Liver (tissue), 9 donors: ENCODE measurements around the gene KATNAL1. TPM values are rescaled to one million over a fixed set of nuclear protein-coding genes. Genes with fewer than 3 reads are reported as not detected.

ENCODE experiments used
- DNase-seq: peaks from one replicate; pipeline ENCODE4 v3.0.0-alpha.2; 2017; ENCODE audit warnings: low spot score
- H3K27ac ChIP-seq, 2 donors: one replicate each; pipeline ENCODE4 v1.7.0; 2013; ENCODE audit warnings: inconsistent platforms in 2 of 2, low read length in 2 of 2, control low read depth in 1 of 2, low read depth in 1 of 2, mild to moderate bottlenecking in 1 of 2
- H3K27me3 ChIP-seq, 4 donors: one replicate each; pipeline versions ENCODE4 v1.6.1 to v1.7.0; 2013; ENCODE audit warnings: low read length in 3 of 4, inconsistent platforms in 1 of 4, mild to moderate bottlenecking in 1 of 4, moderate library complexity in 1 of 4; ENCODE audit not compliant: control insufficient read depth in 4 of 4, insufficient read depth in 4 of 4
- H3K36me3 ChIP-seq, 4 donors: one replicate each; pipeline versions ENCODE4 v1.6.1 to v1.7.0; 2013; ENCODE audit warnings: low read length in 3 of 4, mild to moderate bottlenecking in 3 of 4, low read depth in 1 of 4, moderate library complexity in 1 of 4; ENCODE audit not compliant: control insufficient read depth in 4 of 4, insufficient read depth in 3 of 4
- H3K4me1 ChIP-seq, 4 donors: one replicate each; pipeline versions ENCODE4 v1.6.1 to v1.7.0; 2013; ENCODE audit warnings: low read length in 3 of 4, mild to moderate bottlenecking in 3 of 4, moderate library complexity in 1 of 4; ENCODE audit not compliant: control insufficient read depth in 4 of 4, insufficient read depth in 4 of 4
- H3K4me3 ChIP-seq, 3 donors: one replicate each; pipeline versions ENCODE4 v1.6.1 to v1.7.0; 2013; ENCODE audit warnings: low read length in 3 of 3, control low read depth in 1 of 3, low read depth in 1 of 3, mild to moderate bottlenecking in 1 of 3
- H3K9ac ChIP-seq, 2 donors: one replicate each; pipeline ENCODE4 v1.7.0; 2013; ENCODE audit warnings: low read length in 2 of 2, mild to moderate bottlenecking in 2 of 2, moderate library complexity in 2 of 2, control low read depth in 1 of 2, low read depth in 1 of 2
- H3K9me3 ChIP-seq, 4 donors: one replicate each; pipeline versions ENCODE4 v1.6.1 to v1.7.0; 2013; ENCODE audit warnings: low read length in 3 of 4; ENCODE audit not compliant: control insufficient read depth in 4 of 4
- ATF3 ChIP-seq: IDR thresholded peaks from 2 replicates; pipeline ENCODE4 v1.6.1; 2016; ENCODE audit warnings: antibody characterized with exemption
- FOXA2 ChIP-seq: IDR thresholded peaks from 2 replicates; pipeline ENCODE4 v1.6.1; 2016; ENCODE audit warnings: antibody characterized with exemption
- GABPA ChIP-seq, 2 donors: IDR thresholded peaks in 1 of 2; conservative IDR thresholded peaks in 1 of 2; 2 replicates each; pipeline ENCODE4 v1.6.1; 2016; ENCODE audit warnings: antibody characterized with exemption in 2 of 2, mild to moderate bottlenecking in 1 of 2, moderate library complexity in 1 of 2
- HNF4A ChIP-seq, 2 donors: conservative IDR thresholded peaks; 2 replicates each; pipeline ENCODE4 v1.6.1; 2016; ENCODE audit warnings: antibody characterized with exemption in 2 of 2, mild to moderate bottlenecking in 2 of 2
- JUND ChIP-seq, 2 donors: IDR thresholded peaks; 2 replicates each; pipeline ENCODE4 v1.6.1; 2016; ENCODE audit warnings: antibody characterized with exemption in 2 of 2
- MAX ChIP-seq: IDR thresholded peaks from 2 replicates; pipeline ENCODE4 v1.6.1; 2016; ENCODE audit warnings: antibody characterized with exemption
- NR2F2 ChIP-seq: IDR thresholded peaks from 2 replicates; pipeline ENCODE4 v1.6.1; 2016; ENCODE audit warnings: antibody characterized with exemption
- RAD21 ChIP-seq, 2 donors: IDR thresholded peaks; 2 replicates each; pipeline ENCODE4 v1.6.1; 2016; ENCODE audit warnings: antibody characterized with exemption in 2 of 2, mild to moderate bottlenecking in 2 of 2
- REST ChIP-seq: IDR thresholded peaks from 2 replicates; pipeline ENCODE4 v1.6.1; 2016; ENCODE audit warnings: antibody characterized with exemption, mild to moderate bottlenecking
- RXRA ChIP-seq, 2 donors: IDR thresholded peaks; 2 replicates each; pipeline ENCODE4 v1.6.1; 2017 to 2018; ENCODE audit warnings: antibody characterized with exemption in 2 of 2, mild to moderate bottlenecking in 1 of 2
- TAF1 ChIP-seq: conservative IDR thresholded peaks from 2 replicates; pipeline ENCODE4 v1.6.1; 2016; ENCODE audit warnings: antibody characterized with exemption, mild to moderate bottlenecking
- ZBTB33 ChIP-seq: IDR thresholded peaks from 2 replicates; pipeline ENCODE4 v1.6.1; 2016; ENCODE audit warnings: antibody characterized with exemption
- WGBS: extraction: QIAGEN DNeasy Blood & Tissue Kit; methylation state at CpG from one replicate; pipeline ENCODE4 v1.1.7; 2013; 5-methylcytosine and 5-hydroxymethylcytosine counted together
- polyA plus RNA-seq, 2 donors: library from polyadenylated mRNA; stranded (reverse) in 1 of 2; unstranded in 1 of 2; fragments of 200-250 nt in 1 of 2; fragments of >200 nt in 1 of 2; fragmentation: Nextera tagmentation in 1 of 2; extraction: Ambion mirVana in 1 of 2; gene quantifications; one replicate each; pipeline versions ENCODE4 v1.2.1 to v1.2.3, GENCODE V29; 2013 to 2015
- total RNA-seq, 2 donors: library from RNA; depleted of rRNA; stranded (reverse); fragments of >200 nt; gene quantifications; one replicate each; pipeline ENCODE4 v1.2.3, GENCODE V29; 2014
- donor health status: healthy.
- donor health status: healthy.
- donor health status: healthy.
- donor health status: healthy.
- donor health status: healthy.

Gene KATNAL1
- total and polyA plus RNA-seq, 4 donors = 2.7 to 12.8 (median 6.0) TPM

GRCh38 chr13:30307971-30308290 is 580 bp upstream of the KATNAL1 start:
- H3K27ac ChIP-seq = peak overlapping the region in 1 of 2 donors; percentile 84
- no peaks in the 10 kb centered on the region for H3K9me3 ChIP-seq
- peaks cover 0 to 16% (median 11%) of the 10 kb centered on the region in 4 donors for H3K4me1 ChIP-seq
- H3K36me3 ChIP-seq = no peaks in the 10 kb centered on the region
- TF ChIP-seq TAF1 = no peak
- TF ChIP-seq GABPA (IDR thresholded peaks at IDR 0.05 in 1 of 2, conservative IDR thresholded peaks at IDR 0.05 in 1 of 2) = no peak
- TF ChIP-seq RAD21 (IDR thresholded peaks at IDR 0.05) = no peak
- no peak for TF ChIP-seq FOXA2
- no peak for TF ChIP-seq RXRA (IDR thresholded peaks at IDR 0.05)
- TF ChIP-seq JUND (IDR thresholded peaks at IDR 0.05) = no peak
- TF ChIP-seq REST = no peak
- TF ChIP-seq ZBTB33 = no peak
- no peak for TF ChIP-seq ATF3
- TF ChIP-seq NR2F2 = no peak
- no peak for TF ChIP-seq HNF4A (conservative IDR thresholded peaks at IDR 0.05)
- TF ChIP-seq MAX = no peak
- no peaks in the 10 kb centered on the region for H3K27me3 ChIP-seq
- DNase-seq = no peak
- peak overlapping the region in 1 of 2 donors; percentile 50 for H3K9ac ChIP-seq
- peak overlapping the region; percentile 90 to 100 (median 94) for H3K4me3 ChIP-seq
- WGBS = 43% methylated on average over 8 of the region's 8 CpGs

- TF ChIP-seq NR2F2 (no peak), HNF4A (conservative IDR thresholded peaks at IDR 0.05) (peak in 1 of 2 donors; percentile 21), RAD21 (IDR thresholded peaks at IDR 0.05) (peak in 1 of 2 donors; percentile 31)
- peaks cover 0 to 12% (median 8%) of the 10 kb centered on the region in 4 donors for H3K4me1 ChIP-seq
Measured at GRCh38 chr13:30306762-30307193, 573 bp downstream of the KATNAL1 start.

More at GRCh38 chr13:30306762-30307193, 573 bp downstream of the KATNAL1 start:
- Histone ChIP-seq H3K9me3 (no peaks in the 10 kb centered on the region), H3K9ac (peak overlapping the region in 1 of 2 donors; percentile 64), H3K27ac (peak overlapping the region; percentile 83 to 84), H3K27me3 (no peaks in the 10 kb centered on the region), H3K4me3 (peak overlapping the region; percentile 90 to 100 (median 94)), H3K36me3 (no peaks in the 10 kb centered on the region)
- peak; percentile 95 for DNase-seq
- under 1% methylated on average over 37 of the region's 37 CpGs for WGBS
